ENCODE measurements around the gene FAM163B. TPM values are rescaled to one million over a fixed set of nuclear protein-coding genes. Genes with fewer than 3 reads are reported as not detected.
A peak's percentile ranks its signal among the peaks of the same experiment; 100 is the strongest.

Gene FAM163B
- total RNA-seq, 2 experiments from 2014 or later = not detected

- no peaks in the 10 kb centered on the region for H3K9me3 Mint-ChIP-seq
- H3K27me3 Mint-ChIP-seq = peaks cover 20% of the 10 kb centered on the region
- no peak for DNase-seq
- H3K4me3 Mint-ChIP-seq = no peak overlapping the region
- no peaks in the 10 kb centered on the region for H3K36me3 Mint-ChIP-seq (ENCODE audit: low read depth)
- ChIA-PET POLR2A (no interaction called here), CTCF (no interaction called here)
- no peak overlapping the region for H3K27ac Mint-ChIP-seq
- H3K4me1 Mint-ChIP-seq = no peaks in the 10 kb centered on the region
Measured at GRCh38 chr9:133536536-133536935, 72.7 kb downstream of the FAM163B start.

- H3K27ac Mint-ChIP-seq = no peak overlapping the region
- no peak overlapping the region for H3K4me3 Mint-ChIP-seq
- H3K27me3 Mint-ChIP-seq = peaks cover 20% of the 10 kb centered on the region
- H3K9me3 Mint-ChIP-seq = no peaks in the 10 kb centered on the region
- DNase-seq = no peak
- ChIA-PET POLR2A (no interaction called here), CTCF (no interaction called here)
- no peaks in the 10 kb centered on the region for H3K36me3 Mint-ChIP-seq (ENCODE audit: low read depth)
- H3K4me1 Mint-ChIP-seq = no peaks in the 10 kb centered on the region
Measured at GRCh38 chr9:133536080-133536479, 73.1 kb downstream of the FAM163B start.

GRCh38 chr9:133535306-133535877 lies 73.8 kb downstream of the FAM163B start:
- H3K36me3 Mint-ChIP-seq (ENCODE audit: low read depth) = no peaks in the 10 kb centered on the region
- H3K27me3 Mint-ChIP-seq = peaks cover 20% of the 10 kb centered on the region
- no peak overlapping the region for H3K4me3 Mint-ChIP-seq
- no peak for DNase-seq
- no peaks in the 10 kb centered on the region for H3K9me3 Mint-ChIP-seq
- H3K27ac Mint-ChIP-seq = no peak overlapping the region
- ChIA-PET CTCF (no interaction called here), POLR2A (no interaction called here)
- no peaks in the 10 kb centered on the region for H3K4me1 Mint-ChIP-seq

- H3K27ac Mint-ChIP-seq = no peak within 1 kb of the TSS
- no peak within 1 kb of the TSS for H3K4me3 Mint-ChIP-seq
- DNase-seq = no peak
- POLR2A ChIA-PET = no interaction called here
- H3K9me3 Mint-ChIP-seq = no peaks in the 10 kb centered on the region
- H3K4me1 Mint-ChIP-seq = no peaks in the 10 kb centered on the region
- no peaks in the 10 kb centered on the region for H3K36me3 Mint-ChIP-seq (ENCODE audit: low read depth)
- CTCF ChIA-PET = no interaction called here
- H3K27me3 Mint-ChIP-seq = peaks cover 20% of the 10 kb centered on the region
Measured at GRCh38 chr9:133534346-133535291, 74.6 kb downstream of the FAM163B start, which contains the start of gene ADAMTSL2. TSS of gene ADAMTSL2 (plus strand) at chr9:133534704. CDS start at chr9:133536713, 2,009 bp downstream.

GRCh38 chr9:133533857-133534256 lies 75.3 kb downstream of the FAM163B start:
- no peak overlapping the region for H3K4me3 Mint-ChIP-seq
- ChIA-PET POLR2A (no interaction called here), CTCF (no interaction called here)
- no peaks in the 10 kb centered on the region for H3K36me3 Mint-ChIP-seq (ENCODE audit: low read depth)
- no peak for DNase-seq
- H3K4me1 Mint-ChIP-seq = no peaks in the 10 kb centered on the region
- no peak overlapping the region for H3K27ac Mint-ChIP-seq
- peaks cover 17% of the 10 kb centered on the region for H3K27me3 Mint-ChIP-seq
- H3K9me3 Mint-ChIP-seq = no peaks in the 10 kb centered on the region

GRCh38 chr9:133532937-133533668 lies 76.1 kb downstream of the FAM163B start:
- DNase-seq = peak; percentile 59
- Mint-ChIP-seq H3K36me3 (ENCODE audit: low read depth) (no peaks in the 10 kb centered on the region), H3K4me3 (no peak overlapping the region), H3K27me3 (peaks cover 17% of the 10 kb centered on the region), H3K4me1 (no peaks in the 10 kb centered on the region), H3K9me3 (no peaks in the 10 kb centered on the region), H3K27ac (no peak overlapping the region)
- POLR2A ChIA-PET = no interaction called here
- CTCF ChIA-PET = no interaction called here

- H3K9me3 Mint-ChIP-seq = no peaks in the 10 kb centered on the region
- DNase-seq = no peak
- peaks cover 17% of the 10 kb centered on the region for H3K27me3 Mint-ChIP-seq
- ChIA-PET POLR2A (no interaction called here), CTCF (no interaction called here)
- no peaks in the 10 kb centered on the region for H3K36me3 Mint-ChIP-seq (ENCODE audit: low read depth)
- H3K4me3 Mint-ChIP-seq = no peak overlapping the region
- H3K27ac Mint-ChIP-seq = no peak overlapping the region
- no peaks in the 10 kb centered on the region for H3K4me1 Mint-ChIP-seq
Measured at GRCh38 chr9:133531293-133531692, 77.9 kb downstream of the FAM163B start.

GRCh38 chr9:133529874-133530273 lies 79.3 kb downstream of the FAM163B start:
- Mint-ChIP-seq H3K4me3 (no peak overlapping the region), H3K27me3 (peaks cover 19% of the 10 kb centered on the region), H3K9me3 (no peaks in the 10 kb centered on the region), H3K36me3 (ENCODE audit: low read depth) (no peaks in the 10 kb centered on the region), H3K27ac (no peak overlapping the region), H3K4me1 (no peaks in the 10 kb centered on the region)
- ChIA-PET POLR2A (no interaction called here), CTCF (no interaction called here)
- DNase-seq = no peak

- no peak for DNase-seq
- H3K4me3 Mint-ChIP-seq = no peak overlapping the region
- ChIA-PET CTCF (no interaction called here), POLR2A (no interaction called here)
- no peaks in the 10 kb centered on the region for H3K36me3 Mint-ChIP-seq (ENCODE audit: low read depth)
- H3K4me1 Mint-ChIP-seq = no peaks in the 10 kb centered on the region
- H3K27me3 Mint-ChIP-seq = peaks cover 19% of the 10 kb centered on the region
- H3K27ac Mint-ChIP-seq = no peak overlapping the region
- no peaks in the 10 kb centered on the region for H3K9me3 Mint-ChIP-seq
Measured at GRCh38 chr9:133529457-133529856, 79.7 kb downstream of the FAM163B start.

- Mint-ChIP-seq H3K4me1 (no peaks in the 10 kb centered on the region), H3K27ac (no peak overlapping the region), H3K27me3 (peaks cover 17% of the 10 kb centered on the region), H3K36me3 (ENCODE audit: low read depth) (no peaks in the 10 kb centered on the region), H3K9me3 (no peaks in the 10 kb centered on the region), H3K4me3 (no peak overlapping the region)
- ChIA-PET POLR2A (no interaction called here), CTCF (no interaction called here)
- no peak for DNase-seq
Measured at GRCh38 chr9:133528876-133529241, 80.3 kb downstream of the FAM163B start.

GRCh38 chr9:133528001-133528875 lies 81.0 kb downstream of the FAM163B start:
- ChIA-PET POLR2A (no interaction called here), CTCF (no interaction called here)
- H3K4me3 Mint-ChIP-seq = no peak overlapping the region
- H3K27me3 Mint-ChIP-seq = peaks cover 12% of the 10 kb centered on the region
- no peaks in the 10 kb centered on the region for H3K36me3 Mint-ChIP-seq (ENCODE audit: low read depth)
- no peak for DNase-seq
- H3K27ac Mint-ChIP-seq = no peak overlapping the region
- H3K4me1 Mint-ChIP-seq = no peaks in the 10 kb centered on the region
- H3K9me3 Mint-ChIP-seq = no peaks in the 10 kb centered on the region

GRCh38 chr9:133527444-133527920 lies 81.7 kb downstream of the FAM163B start:
- Mint-ChIP-seq H3K36me3 (ENCODE audit: low read depth) (no peaks in the 10 kb centered on the region), H3K9me3 (no peaks in the 10 kb centered on the region), H3K27me3 (peaks cover 5% of the 10 kb centered on the region), H3K4me3 (no peak overlapping the region), H3K27ac (no peak overlapping the region), H3K4me1 (no peaks in the 10 kb centered on the region)
- POLR2A ChIA-PET = no interaction called here
- CTCF ChIA-PET = no interaction called here
- DNase-seq = no peak
